Neural cell (in vitro differentiated cells): ENCODE measurements around the gene ZNF600. TPM values are rescaled to one million over a fixed set of nuclear protein-coding genes. Genes with fewer than 3 reads are reported as not detected.
A peak's percentile ranks its signal among the peaks of the same experiment; 100 is the strongest.
"Not testable (repeated sequence)": the region's sequence is repeated elsewhere in the genome, so short reads cannot be mapped to it uniquely, and the experiment has no call there.

Experiments
- H2AFZ ChIP-seq: fragments of 200-600, 300-800 bp; sonication (generic), shearing (Covaris generic); 2 replicates; pipeline ENCODE4 v1.6.0; 2014; ENCODE audit warnings: low read depth, mild to moderate bottlenecking, antibody characterized with exemption, low read length, moderate library complexity
- H3F3A ChIP-seq: fragments of 200-600 bp; shearing (Covaris generic); 2 replicates; pipeline ENCODE4 v1.6.1; 2016; ENCODE audit warnings: mild to moderate bottlenecking, moderate library complexity, mixed read lengths, antibody characterized with exemption, low read length; ENCODE audit not compliant: insufficient read depth, poor library complexity, severe bottlenecking
- H3K27ac ChIP-seq: fragments of 200-600, 300-800 bp; sonication (generic), shearing (Covaris generic); 2 replicates; pipeline ENCODE4 v1.5.1; 2014; ENCODE audit warnings: mild to moderate bottlenecking, low read length, moderate library complexity
- H3K27me3 ChIP-seq: fragments of 300-800, 200-600 bp; sonication (generic), shearing (Covaris generic); 2 replicates; pipeline ENCODE4 v1.6.0; 2014; ENCODE audit warnings: mild to moderate bottlenecking, low read depth, low read length, moderate library complexity; ENCODE audit not compliant: insufficient read depth
- H3K36me3 ChIP-seq: fragments of 300-800, 200-600 bp; sonication (generic), shearing (Covaris generic); 2 replicates; pipeline ENCODE4 v1.5.1; 2014; ENCODE audit warnings: mild to moderate bottlenecking, antibody characterized with exemption, low read length, moderate library complexity; ENCODE audit not compliant: insufficient read depth
- H3K4me2 ChIP-seq: fragments of 300-800, 200-600 bp; sonication (generic), shearing (Covaris generic); 2 replicates; pipeline ENCODE4 v1.6.0; 2014; ENCODE audit warnings: mild to moderate bottlenecking, low read length
- H3K4me3 ChIP-seq: fragments of 300-800, 200-600 bp; sonication (generic), shearing (Covaris generic); 2 replicates; pipeline ENCODE4 v1.5.1; 2014; ENCODE audit warnings: mild to moderate bottlenecking, low read length, moderate library complexity
- H3K79me2 ChIP-seq: fragments of 200-600 bp; shearing (Covaris generic); replicated peaks from 2 replicates; pipeline ENCODE4 v1.6.0; 2014; ENCODE audit warnings: mild to moderate bottlenecking, low read length, moderate library complexity; ENCODE audit not compliant: insufficient read depth
- H3K9ac ChIP-seq: fragments of 300-800, 200-600 bp; sonication (generic), shearing (Covaris generic); 2 replicates; pipeline ENCODE4 v1.6.1; 2016; ENCODE audit warnings: mild to moderate bottlenecking, low read length, mixed read lengths
- H3K9me2 ChIP-seq: fragments of 200-600 bp; shearing (Covaris generic); 2 replicates; pipeline ENCODE4 v1.6.1; 2016; ENCODE audit warnings: mild to moderate bottlenecking, low read length, mixed read lengths; ENCODE audit not compliant: insufficient read depth
- H3K9me3 ChIP-seq: fragments of 200-600, 300-800 bp; sonication (generic), shearing (Covaris generic); 2 replicates; pipeline ENCODE4 v1.6.1; 2016; ENCODE audit warnings: mild to moderate bottlenecking, mixed run types, low read length, moderate library complexity, mixed read lengths
- H4K20me1 ChIP-seq: fragments of 200-600 bp; shearing (Covaris generic); 2 replicates; pipeline ENCODE4 v1.6.1; 2016; ENCODE audit warnings: mild to moderate bottlenecking, mixed run types; ENCODE audit not compliant: insufficient read depth
- CTCF ChIP-seq: fragments of 450-650 bp; IDR thresholded peaks from 2 replicates; pipeline ENCODE4 v1.5.1; 2014; ENCODE audit warnings: antibody characterized with exemption, mild to moderate bottlenecking, moderate library complexity; ENCODE audit not compliant: poor library complexity, severe bottlenecking
- EP300 ChIP-seq: fragments of 450-650 bp; conservative IDR thresholded peaks from 2 replicates; pipeline ENCODE4 v1.6.1; 2014; ENCODE audit warnings: antibody characterized with exemption, mild to moderate bottlenecking, moderate library complexity; ENCODE audit not compliant: poor library complexity, severe bottlenecking
- EZH2 ChIP-seq: fragments of 200-600, 300-800 bp; shearing (Covaris generic), sonication (generic); IDR thresholded peaks from 2 replicates; pipeline ENCODE4 v1.6.1; 2014; ENCODE audit warnings: antibody characterized with exemption, low read length, borderline replicate concordance, mild to moderate bottlenecking; ENCODE audit not compliant: insufficient read depth, poor library complexity, severe bottlenecking
- MXI1 ChIP-seq: fragments of 450-650 bp; conservative IDR thresholded peaks from 2 replicates; pipeline ENCODE4 v1.6.1; 2014; ENCODE audit warnings: antibody characterized with exemption, mild to moderate bottlenecking; ENCODE audit not compliant: poor library complexity, severe bottlenecking
- POLR2AphosphoS5 ChIP-seq: IDR thresholded peaks from 2 replicates; pipeline ENCODE4 v1.6.1; 2012
- RAD21 ChIP-seq: fragments of 450-650 bp; conservative IDR thresholded peaks from 2 replicates; pipeline ENCODE4 v1.6.1; 2014; ENCODE audit warnings: antibody characterized with exemption, mild to moderate bottlenecking, moderate library complexity
- REST ChIP-seq: IDR thresholded peaks from 2 replicates; pipeline ENCODE4 v1.6.1; 2012; ENCODE audit warnings: borderline replicate concordance
- SMC3 ChIP-seq: fragments of 450-650 bp; conservative IDR thresholded peaks from 2 replicates; pipeline ENCODE4 v1.6.1; 2014; ENCODE audit warnings: antibody characterized with exemption, mild to moderate bottlenecking, moderate library complexity; ENCODE audit not compliant: poor library complexity
- TAF1 ChIP-seq: IDR thresholded peaks from 2 replicates; pipeline ENCODE4 v1.6.1; 2012; ENCODE audit warnings: low read depth
- polyA minus RNA-seq: library from RNA; depleted of rRNA, polyadenylated mRNA; stranded (reverse); fragments of >200 nt; gene quantifications from 2 replicates; pipeline ENCODE4 v1.2.3, GENCODE V29; 2014
- polyA plus RNA-seq: library from polyadenylated mRNA; depleted of rRNA; stranded (reverse); fragments of >200 nt; gene quantifications from 2 replicates; pipeline ENCODE4 v1.2.3, GENCODE V29; 2014

Gene ZNF600
- polyA plus RNA-seq (0.59 TPM in 1 of 2 replicates, not detected in the other), polyA minus RNA-seq (0.35 TPM in 1 of 2 replicates, not detected in the other)

- H3K79me2 ChIP-seq, H3F3A ChIP-seq, H3K9ac ChIP-seq, H3K9me3 ChIP-seq, H3K4me2 ChIP-seq, H3K36me3 ChIP-seq, H2AFZ ChIP-seq, H3K9me2 ChIP-seq, H4K20me1 ChIP-seq, H3K27ac ChIP-seq: not testable (repeated sequence)
- peak within 1 kb of the TSS; percentile 62 for H3K4me3 ChIP-seq
- H3K27me3 ChIP-seq: peaks cover 19% of the 10 kb centered on the region
These were observed at the start of gene ZNF600 for GRCh38 chr19:52786464-52787354. ZNF600 (minus strand) TSS chr19:52786791; CDS start chr19:52778888, 7,903 bp downstream.

- not testable (repeated sequence) for H3K9ac ChIP-seq, H3K27ac ChIP-seq, H3K79me2 ChIP-seq, H2AFZ ChIP-seq, H3K9me3 ChIP-seq, H3K27me3 ChIP-seq, H3K9me2 ChIP-seq, H3K36me3 ChIP-seq, H4K20me1 ChIP-seq, H3K4me2 ChIP-seq, H3K4me3 ChIP-seq, H3F3A ChIP-seq
These were observed 47.7 kb upstream of the ZNF600 start for GRCh38 chr19:52834289-52834688.

GRCh38 chr19:52833541-52833940 lies 47.0 kb upstream of the ZNF600 start:
- not testable (repeated sequence) for H3K9ac ChIP-seq, H3K27ac ChIP-seq, H3K4me2 ChIP-seq, H3K79me2 ChIP-seq, H3K9me3 ChIP-seq, H3K27me3 ChIP-seq, H4K20me1 ChIP-seq, H3K4me3 ChIP-seq, H3K36me3 ChIP-seq, H2AFZ ChIP-seq, H3F3A ChIP-seq, H3K9me2 ChIP-seq

DNA sequence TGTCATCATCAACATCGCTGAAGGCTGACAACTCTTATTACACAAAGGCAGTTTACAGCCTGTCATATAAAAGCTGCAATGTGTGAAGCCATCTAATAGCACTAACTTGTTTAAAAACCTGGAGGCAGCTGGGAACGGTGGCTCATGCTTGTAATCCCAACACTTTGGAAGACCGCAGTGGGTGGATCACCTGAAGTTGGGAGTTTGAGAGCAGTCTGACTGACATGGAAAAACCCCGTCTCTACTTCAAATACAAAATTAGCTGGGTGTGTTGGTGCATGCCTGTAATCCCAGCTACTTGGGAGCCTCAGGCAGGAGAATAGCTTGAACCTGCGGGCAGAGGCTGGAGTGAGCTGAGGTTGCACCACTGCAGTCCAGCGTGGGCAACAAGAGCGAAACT lies 43.3 kb upstream of the ZNF600 start:
- H3K79me2 ChIP-seq, H3F3A ChIP-seq, H3K9me3 ChIP-seq, H3K9me2 ChIP-seq, H3K27ac ChIP-seq, H3K4me2 ChIP-seq, H3K36me3 ChIP-seq, H2AFZ ChIP-seq, H3K9ac ChIP-seq, H3K27me3 ChIP-seq, H4K20me1 ChIP-seq, H3K4me3 ChIP-seq: not testable (repeated sequence)

GRCh38 chr19:52825765-52826164 lies 39.2 kb upstream of the ZNF600 start:
- TF ChIP-seq TAF1: no peak
- no peak for TF ChIP-seq REST
- TF ChIP-seq SMC3: no peak
- TF ChIP-seq EZH2: no peak
- TF ChIP-seq POLR2AphosphoS5: no peak
- TF ChIP-seq RAD21: no peak
- TF ChIP-seq CTCF: no peak
- TF ChIP-seq MXI1: no peak
- TF ChIP-seq EP300: no peak
- no peaks in the 10 kb centered on the region for H3F3A ChIP-seq
- H3K9me2 ChIP-seq: no peaks in the 10 kb centered on the region
- H3K27ac ChIP-seq: no peak overlapping the region
- H3K9ac ChIP-seq: no peak overlapping the region
- H2AFZ ChIP-seq: no peak overlapping the region
- H3K36me3 ChIP-seq: no peaks in the 10 kb centered on the region
- H3K4me2 ChIP-seq: no peak overlapping the region
- no peaks in the 10 kb centered on the region for H4K20me1 ChIP-seq
- no peak overlapping the region for H3K4me3 ChIP-seq
- H3K79me2 ChIP-seq: no peaks in the 10 kb centered on the region
- H3K9me3 ChIP-seq: no peaks in the 10 kb centered on the region
- no peaks in the 10 kb centered on the region for H3K27me3 ChIP-seq
